ENCODE data around the gene OVOL1.
"Not testable (repeated sequence)": the region's sequence is repeated elsewhere in the genome, so short reads cannot be mapped to it uniquely, and the experiment has no call there.

The OVOL1 gene

DNA sequence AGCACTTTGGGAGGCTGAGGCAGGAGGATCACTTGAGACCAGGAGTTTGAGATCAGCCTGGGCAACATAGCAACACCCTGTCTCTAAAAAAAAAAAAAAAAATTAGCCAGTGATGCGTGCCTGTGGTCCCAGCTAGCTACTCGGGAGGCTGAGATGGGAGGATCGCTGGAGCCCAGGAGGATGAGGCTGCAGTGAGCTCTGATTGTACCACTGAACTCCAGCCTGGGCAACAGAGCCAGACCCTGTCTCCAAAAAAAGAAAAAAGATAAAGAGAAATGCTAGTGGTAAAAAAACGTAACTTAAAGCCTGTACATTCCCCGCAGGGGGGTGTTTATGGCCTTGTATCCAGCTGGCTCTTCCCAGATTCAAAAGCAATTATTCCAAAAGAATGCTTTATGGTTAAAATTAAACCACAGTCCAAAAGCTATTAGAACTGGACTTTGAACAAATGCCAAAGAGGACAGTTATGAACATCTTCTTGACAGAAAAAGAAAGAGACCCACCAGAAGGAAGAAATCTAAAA, 30.5 kb downstream of the OVOL1 start:
- no peak for DNase-seq

DNA sequence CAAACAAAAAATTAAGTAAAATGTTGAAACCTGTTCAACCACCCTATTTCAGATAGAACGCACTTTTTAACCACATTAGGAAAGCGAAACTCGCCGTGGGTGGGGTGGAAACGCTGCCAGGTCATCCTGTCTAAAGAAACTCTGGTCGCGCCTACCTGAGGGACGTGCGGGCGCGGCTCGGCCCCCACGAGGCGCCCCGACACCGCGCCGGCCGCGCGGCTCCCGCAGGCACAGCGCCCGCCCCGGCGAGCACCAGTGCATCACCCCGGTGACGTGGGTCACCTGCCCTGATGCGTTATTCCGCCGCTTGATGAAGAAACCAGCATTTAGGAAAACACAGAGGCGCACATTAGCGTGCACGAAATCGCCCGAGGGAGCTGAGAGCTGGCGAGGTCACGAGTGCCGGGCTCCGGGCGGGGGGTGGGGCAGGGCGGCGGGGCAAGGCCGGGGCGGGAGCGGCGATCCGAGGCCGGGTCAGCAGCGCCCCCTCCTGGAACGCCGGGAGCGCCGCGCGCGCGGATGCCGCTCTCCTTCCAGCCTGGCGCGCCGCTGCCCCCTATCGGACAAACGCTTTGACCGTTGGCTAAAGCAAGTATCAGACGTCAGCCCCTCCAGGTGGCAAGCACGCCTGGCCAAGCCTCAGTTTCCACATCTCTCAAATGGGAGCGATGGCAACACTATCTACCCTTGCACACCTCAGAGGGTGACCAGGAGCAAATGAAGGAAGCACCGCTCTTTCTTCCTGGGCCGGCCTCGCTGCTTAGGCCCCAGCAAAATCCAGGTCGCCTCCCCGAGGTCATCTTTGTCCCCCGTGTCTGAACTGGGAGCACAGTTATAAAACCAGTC, 31.2 kb downstream of the OVOL1 start:
- DNase-seq = peak; percentile 76 to 87

DNA sequence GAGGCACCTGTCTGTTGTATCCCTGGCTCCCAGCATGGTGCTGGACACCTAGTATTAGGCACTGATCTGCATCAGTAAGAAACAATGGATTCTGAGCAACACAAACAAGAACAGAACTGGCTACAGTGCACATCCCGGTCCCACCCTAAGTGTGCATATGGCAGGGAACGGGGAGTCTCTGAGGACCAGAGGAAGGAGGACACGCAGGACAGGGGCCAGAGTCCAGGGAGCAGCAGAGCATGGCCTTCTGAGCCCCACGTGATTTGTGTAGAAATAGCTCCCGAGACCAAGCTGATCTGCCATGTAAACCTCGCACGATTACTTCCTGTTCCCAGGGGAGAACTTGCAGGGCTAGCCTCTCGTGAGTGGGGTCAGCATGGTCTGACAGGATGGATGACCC, 34.2 kb downstream of the OVOL1 start:
- no peak for DNase-seq

DNA sequence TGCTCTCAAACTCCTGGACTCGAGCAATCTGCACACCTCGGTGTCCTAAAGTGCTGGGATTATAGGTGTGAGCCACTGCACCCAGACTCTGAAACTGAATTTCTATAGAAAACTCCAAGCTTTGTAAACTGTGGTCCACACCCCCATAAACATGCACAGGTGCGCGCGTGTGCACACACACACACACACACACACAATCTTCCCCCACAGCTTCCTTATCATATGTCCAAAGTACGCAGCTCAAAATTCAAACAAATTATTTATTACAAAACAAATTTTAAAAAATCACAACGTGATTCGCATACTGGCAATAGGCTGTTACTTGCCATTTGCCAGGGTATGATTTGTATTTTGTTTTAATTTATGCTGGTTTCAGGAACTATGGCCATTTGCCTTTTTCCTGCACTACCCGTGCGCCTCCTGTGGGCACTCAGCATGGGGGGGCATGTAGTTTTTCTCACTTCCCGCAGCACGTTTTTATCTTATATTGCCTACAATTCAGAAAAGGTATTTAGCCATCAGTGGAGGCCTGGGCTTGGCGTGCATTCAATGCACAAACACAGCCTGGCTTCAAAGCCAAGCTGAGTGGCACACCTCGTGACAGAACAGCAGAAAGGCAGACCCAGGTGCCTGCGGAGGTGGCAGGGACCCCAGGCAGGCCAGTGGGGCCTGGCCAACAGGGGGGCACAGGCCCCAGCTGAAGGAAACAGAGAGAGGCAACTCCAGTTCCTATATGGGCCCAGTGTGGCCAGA, 36.1 kb downstream of the OVOL1 start:
- no peak for DNase-seq

DNA sequence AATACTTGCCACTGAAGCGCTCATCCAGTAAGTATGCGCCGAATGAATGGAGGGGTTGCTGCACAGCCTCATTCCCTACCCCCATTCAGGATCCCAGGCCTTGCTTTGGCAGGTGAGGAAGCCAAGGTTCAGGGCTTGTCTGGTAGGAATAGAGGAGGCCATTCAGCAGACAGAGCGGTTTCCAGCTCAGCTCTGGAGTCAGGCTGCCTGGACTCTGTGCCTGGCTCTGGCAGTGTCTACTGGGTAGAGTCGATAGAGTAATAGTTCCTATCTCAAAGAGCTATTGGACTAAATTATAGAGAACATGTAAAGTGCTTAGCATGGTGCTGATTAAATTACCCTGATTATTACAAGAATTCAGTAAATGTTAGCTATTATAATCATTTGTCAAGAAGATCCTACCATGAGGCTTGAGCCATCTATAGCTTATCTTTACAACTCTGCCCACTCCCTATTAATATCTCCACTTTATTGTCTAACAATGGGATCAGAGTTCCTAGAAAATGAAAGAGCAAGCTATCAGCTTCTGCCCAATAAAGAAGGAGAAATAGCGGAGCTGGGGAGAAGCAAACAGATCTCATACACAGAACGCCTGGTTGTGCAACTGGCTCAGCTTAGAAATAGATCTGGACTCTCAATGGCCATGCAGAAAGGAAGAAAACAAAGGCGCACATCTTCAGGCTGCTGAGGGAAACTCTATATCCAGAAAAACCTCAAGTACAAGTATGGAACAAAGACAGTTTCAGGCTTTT, 40.3 kb downstream of the OVOL1 start:
- no peak for DNase-seq

DNA sequence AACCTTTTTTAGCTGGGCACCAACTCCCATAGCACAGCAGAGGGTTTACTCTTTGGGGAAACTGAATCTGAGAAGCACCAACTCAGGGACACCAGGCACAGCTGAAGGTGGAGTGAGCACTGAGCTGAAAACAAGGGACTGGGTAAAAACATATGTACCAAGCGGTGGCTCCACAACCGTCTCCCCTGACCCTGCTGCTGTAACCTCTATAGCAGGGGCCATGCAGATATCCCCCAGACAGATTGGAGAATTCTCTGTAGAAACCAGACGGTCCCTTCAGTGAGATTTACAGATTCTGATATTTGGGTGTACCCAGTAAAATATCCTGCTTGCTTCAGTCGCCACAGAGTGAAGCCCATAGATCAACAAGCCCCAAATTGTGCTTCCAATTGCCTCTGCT, 42.6 kb downstream of the OVOL1 start:
- no peak for DNase-seq

DNA sequence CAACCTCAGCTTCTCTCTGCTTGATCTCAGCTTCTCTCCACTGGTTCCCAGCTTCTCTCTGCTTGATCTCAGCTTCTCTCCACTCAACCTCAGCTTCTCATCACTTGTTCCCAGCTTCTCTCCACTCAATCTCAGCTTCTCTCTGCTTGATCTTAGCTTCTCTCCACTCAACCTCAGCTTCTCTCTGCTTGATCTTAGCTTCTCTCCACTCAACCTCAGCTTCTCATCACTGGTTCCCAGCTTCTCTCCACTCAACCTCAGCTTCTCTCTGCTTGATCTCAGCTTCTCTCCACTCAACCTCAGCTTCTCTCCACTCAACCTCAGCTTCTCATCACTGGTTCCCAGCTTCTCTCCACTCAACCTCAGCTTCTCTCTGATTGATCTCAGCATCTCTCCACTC, 45.4 kb downstream of the OVOL1 start:
- DNase-seq = not testable (repeated sequence)

DNA sequence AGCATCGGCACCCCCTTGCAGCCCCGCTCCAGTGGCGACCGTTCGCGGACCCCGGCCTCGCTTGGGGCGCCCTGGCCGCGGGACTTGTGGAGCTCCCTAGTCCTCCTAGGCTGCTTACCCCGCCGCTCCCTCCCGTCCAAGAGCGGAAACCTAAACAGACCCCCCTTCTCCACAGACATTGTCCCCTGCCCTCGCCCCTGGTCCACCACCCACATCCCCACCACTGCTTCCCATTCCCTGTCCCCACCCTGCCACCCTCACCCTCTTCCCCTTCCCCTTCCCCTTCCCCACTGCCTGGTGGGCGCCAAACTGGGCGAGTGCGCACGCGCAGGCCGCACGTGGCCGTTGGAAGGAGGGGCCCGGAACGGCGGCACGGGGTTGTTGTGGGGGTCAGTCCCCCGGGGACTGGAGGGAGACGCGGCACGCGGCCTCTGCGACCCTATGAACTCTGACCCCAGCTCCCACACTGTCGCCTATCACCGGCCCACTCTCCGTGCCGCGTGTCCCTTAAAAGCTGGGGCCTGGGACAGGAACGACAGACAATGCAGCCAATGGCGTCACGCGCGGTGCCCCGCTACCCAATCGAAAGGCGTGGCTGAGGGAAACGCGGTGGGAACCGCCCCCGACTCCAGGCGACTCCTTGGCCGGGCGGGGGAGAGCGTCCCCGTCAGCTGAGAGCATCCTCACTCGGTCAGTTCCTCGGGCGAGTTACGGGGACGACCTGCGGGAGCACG, 46.6 kb downstream of the OVOL1 start, which contains the start of gene SNX32:
Gene SNX32 (plus strand): TSS at position 667 of the 734 bp plus-strand sequence. CDS start 103 bp downstream, outside the sequence.
- peak; percentile 85 to 89 for DNase-seq

DNA sequence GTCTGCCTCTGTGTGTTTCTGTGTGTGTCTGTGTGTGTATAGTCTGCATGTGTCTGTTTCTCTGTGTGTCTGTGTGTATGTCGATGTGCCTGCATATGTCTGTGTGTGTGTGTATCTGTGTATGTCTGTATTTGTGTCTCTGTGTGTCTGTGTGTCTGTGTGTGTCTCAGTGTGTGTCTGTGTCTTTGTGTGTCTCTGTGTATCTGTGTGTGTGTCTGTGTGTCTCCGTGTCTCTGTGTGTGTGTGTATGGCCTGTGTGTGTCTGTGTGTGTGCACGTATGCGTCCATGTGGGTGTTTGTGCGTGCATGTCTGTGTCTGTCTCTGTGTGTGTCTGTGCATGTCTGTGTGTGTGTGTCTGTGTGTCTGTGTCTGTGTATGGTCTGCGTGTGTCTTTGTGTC, 47.3 kb downstream of the OVOL1 start:
- DNase-seq = no peak

DNA sequence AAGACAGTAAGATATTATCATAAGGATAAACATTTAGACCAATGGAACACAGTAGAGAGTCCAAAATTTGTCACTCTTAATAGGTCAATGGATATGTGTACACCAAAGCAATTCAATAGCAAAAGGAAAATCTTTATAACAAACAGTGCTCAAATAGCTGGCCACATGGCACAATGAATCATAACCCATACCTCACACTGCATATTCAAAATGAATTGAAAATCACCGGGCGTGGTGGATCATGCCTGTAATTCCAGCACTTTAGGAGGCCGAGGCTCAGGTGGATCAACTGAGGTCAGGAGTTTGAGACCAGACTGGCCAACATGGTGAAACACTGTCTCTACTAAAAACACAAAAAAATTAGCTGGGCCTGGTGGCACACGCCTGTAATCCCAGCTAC, 55.3 kb downstream of the OVOL1 start:
- no peak for DNase-seq

DNA sequence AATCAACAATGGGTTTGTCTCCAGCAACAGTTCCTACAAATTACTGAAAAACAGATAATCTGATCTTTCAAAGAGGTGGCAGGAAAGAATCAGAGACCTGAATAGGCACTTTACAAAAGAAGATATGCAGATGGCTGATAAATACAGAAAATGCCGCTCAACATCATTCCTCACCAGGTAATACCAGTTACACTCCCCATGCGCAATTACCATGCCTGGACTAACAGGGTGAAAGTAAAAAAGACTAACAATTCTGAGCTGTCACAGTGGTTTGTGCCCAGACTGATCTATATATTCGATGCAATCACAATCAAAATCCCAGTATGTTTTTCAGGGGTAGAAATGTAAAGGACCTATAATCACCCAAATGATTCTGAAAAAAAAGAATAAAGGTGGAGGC, 56.9 kb downstream of the OVOL1 start:
- DNase-seq = no peak

DNA sequence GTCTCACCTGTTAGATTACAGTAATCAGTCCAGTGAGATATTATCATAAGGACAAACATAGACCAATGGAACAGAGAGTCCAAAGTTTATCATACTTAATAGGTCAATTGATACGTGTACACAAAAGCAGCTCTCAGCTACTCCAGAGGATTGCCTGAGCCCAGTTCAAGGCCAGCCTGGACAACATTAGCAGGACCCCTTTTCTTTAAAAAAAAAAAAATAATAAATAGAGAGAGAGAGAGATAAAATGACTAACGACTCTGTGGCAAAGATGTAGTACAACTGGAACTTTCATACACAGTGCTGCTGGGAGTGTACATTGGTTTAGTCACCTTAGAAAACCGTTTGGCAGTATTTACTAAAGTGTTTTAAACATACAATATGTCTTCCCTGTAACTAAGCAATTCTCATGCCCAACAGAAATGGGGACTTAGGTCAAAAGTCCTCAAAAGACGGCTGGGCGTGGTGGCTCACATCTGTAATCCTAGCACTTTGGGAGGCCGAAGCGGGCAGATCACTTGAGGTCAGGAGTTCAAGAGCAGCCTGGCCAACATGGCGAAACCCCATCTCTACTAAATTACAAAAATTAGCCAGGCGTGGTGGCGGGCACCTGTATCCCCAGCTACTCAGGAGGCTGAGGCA, 57.5 kb downstream of the OVOL1 start:
- no peak for DNase-seq

Measured in bone marrow (tissue), 2 donors.